Lower leg skin (tissue), 3 donors: ENCODE results near the gene DESI1.

ENCODE experiments used
- POLR2A ChIP-seq, 2 donors: fragments of 450-650 bp; IDR thresholded peaks; one replicate each; pipeline ENCODE4 v1.6.1; 2016 to 2017; ENCODE audit warnings: antibody characterized with exemption in 2 of 2, mild to moderate bottlenecking in 1 of 2, moderate library complexity in 1 of 2
- TF ChIP-seq, protein P1 (sequence below), 3 donors: fragments of 450-650 bp; IDR thresholded peaks; one replicate each; pipeline ENCODE4 v1.5.1; 2016; ENCODE audit warnings: antibody characterized with exemption in 3 of 3, mild to moderate bottlenecking in 3 of 3, moderate library complexity in 2 of 3

DNA sequence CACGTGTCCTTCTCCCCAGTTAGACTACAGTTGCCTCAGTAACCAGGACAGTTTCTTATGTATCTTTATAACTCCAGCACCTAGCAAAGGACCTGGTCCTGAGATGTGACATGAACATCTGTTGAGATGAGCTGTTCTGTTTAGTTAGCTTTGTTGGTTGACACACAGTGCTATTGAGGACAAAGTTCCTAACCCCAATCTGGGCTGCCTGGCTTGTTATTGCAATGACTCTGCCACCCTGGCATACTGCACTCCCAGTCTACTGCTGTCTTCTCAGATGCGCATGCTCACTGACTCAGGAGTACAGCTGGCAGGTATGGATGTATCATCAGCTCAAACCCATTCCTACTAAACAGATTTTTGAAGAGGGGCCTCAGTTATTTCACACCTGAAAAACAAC lies 7.4 kb downstream of the DESI1 start:
- TF ChIP-seq, protein P1, sequence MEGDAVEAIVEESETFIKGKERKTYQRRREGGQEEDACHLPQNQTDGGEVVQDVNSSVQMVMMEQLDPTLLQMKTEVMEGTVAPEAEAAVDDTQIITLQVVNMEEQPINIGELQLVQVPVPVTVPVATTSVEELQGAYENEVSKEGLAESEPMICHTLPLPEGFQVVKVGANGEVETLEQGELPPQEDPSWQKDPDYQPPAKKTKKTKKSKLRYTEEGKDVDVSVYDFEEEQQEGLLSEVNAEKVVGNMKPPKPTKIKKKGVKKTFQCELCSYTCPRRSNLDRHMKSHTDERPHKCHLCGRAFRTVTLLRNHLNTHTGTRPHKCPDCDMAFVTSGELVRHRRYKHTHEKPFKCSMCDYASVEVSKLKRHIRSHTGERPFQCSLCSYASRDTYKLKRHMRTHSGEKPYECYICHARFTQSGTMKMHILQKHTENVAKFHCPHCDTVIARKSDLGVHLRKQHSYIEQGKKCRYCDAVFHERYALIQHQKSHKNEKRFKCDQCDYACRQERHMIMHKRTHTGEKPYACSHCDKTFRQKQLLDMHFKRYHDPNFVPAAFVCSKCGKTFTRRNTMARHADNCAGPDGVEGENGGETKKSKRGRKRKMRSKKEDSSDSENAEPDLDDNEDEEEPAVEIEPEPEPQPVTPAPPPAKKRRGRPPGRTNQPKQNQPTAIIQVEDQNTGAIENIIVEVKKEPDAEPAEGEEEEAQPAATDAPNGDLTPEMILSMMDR (IDR thresholded peaks at IDR 0.05) = no peak
- TF ChIP-seq POLR2A (IDR thresholded peaks at IDR 0.05) = no peak
